GM23248 (cell line): ENCODE measurements around the gene SMURF2.

Experiments used
- EZH2 ChIP-seq: fragments of 200-600 bp; sonication (generic); IDR thresholded peaks from 2 replicates; pipeline ENCODE4 v1.6.1; 2018; ENCODE audit warnings: antibody characterized with exemption, mild to moderate bottlenecking; ENCODE audit not compliant: insufficient read depth, poor library complexity, severe bottlenecking
- EZH2phosphoT487 ChIP-seq: fragments of 200-600 bp; sonication (generic); IDR thresholded peaks from 2 replicates; pipeline ENCODE4 v1.6.1; 2018; ENCODE audit warnings: antibody characterized with exemption, moderate library complexity, mild to moderate bottlenecking, low read depth; ENCODE audit not compliant: insufficient read depth

- no peak for TF ChIP-seq EZH2
- no peak for TF ChIP-seq EZH2phosphoT487
These were observed 153.4 kb downstream of the SMURF2 start for GRCh38 chr17:64508683-64509082.
